HG03066 (cell line): Measurements from ENCODE around the gene INTS14.
A peak's percentile ranks its signal among the peaks of the same experiment; 100 is the strongest.
"Not testable (repeated sequence)": the region's sequence is repeated elsewhere in the genome, so short reads cannot be mapped to it uniquely, and the experiment has no call there.

Experiments used
- ATAC-seq: cut with Tn5 transposase; IDR thresholded peaks from one replicate; pipeline ENCODE4 v1.9.1; 2021; ENCODE audit warnings: low read depth; ENCODE audit not compliant: unreplicated experiment

Gene INTS14

DNA sequence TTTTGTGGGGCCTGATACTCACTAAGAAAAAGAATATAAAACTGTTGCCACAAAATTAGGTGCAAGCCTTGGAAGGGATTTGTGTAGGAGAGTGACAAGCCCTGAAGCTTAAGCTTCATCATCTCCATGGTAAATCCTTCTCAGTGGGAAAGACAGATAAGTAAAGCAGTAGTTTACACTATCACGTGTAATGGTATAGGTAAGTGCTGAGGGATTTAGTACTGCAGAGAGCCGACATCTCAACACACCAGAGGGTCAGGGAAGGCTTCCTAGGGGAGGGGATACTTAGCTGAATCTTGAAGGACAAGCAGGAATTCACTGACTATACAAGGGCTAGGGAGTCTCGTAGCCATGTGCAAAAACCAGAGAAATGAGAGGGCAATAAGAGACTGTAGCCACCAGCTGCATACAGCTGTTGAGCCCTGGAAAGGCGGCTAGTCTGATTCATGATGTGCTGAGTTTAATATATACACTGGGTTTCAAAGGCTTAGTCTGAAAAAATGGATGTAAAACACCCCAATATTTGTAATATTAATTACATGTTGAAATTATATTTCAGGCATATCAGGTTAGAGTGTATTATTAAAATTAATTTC is 21.9 kb upstream of the INTS14 start:
- ATAC-seq, result no peak

DNA sequence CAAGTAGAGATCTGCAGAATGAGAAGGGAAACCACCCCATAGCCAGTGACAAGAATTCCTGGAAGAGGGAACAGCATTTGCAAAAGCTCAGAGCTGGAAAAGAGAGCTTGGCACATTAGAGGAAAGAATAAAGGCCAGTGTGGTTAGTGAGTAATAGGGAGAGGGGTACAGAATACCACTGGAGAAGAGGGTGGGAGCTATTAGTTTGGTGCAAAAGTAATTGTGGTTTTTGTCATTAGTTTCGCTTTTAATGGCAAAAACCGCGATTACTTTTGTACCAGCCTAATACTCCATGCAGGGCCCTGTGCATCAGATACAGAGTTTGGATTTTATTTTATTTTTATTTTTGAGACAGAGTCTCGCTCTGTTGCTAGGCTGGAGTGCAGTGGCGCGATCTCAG is 20.6 kb upstream of the INTS14 start:
- no peak for ATAC-seq

DNA sequence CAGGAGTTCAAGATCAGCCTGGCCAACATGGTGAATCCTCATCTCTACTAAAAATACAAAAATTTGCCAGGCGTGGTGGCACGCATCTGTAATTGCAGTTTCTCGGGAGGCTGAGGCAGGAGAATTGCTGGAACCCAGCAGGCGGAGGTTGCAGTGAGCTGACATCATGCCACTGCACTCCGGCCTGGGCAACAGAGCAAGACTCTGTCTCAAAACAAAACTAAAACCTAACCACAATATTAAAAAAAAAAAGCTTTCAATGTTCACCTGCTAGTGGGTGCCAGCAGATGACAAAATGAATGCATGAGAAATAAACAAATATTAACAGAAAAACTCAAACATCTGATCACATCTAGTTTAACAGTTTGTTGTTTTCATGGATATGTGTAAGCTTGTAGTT is 19.8 kb upstream of the INTS14 start:
- peak; percentile 67 for ATAC-seq

DNA sequence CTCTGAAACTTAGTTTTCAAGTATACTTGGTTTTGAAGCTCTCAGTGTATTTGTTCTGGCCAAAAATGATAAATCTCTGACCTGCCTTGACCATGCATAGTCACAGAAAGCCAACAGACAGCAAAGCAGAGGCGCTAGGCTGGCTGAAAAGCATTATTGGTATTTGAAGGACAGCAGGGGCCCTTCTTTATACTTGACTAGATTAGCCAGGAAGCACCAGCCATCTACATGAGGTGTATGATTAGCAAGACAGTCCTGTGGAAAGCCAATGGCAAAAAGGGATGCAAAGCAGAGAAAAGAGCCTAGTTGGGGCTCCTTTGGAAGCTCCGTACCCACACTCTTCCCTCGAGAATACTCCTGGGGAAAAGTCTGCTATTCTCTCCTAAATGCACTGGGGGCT is 18.6 kb upstream of the INTS14 start:
- ATAC-seq, result no peak

DNA sequence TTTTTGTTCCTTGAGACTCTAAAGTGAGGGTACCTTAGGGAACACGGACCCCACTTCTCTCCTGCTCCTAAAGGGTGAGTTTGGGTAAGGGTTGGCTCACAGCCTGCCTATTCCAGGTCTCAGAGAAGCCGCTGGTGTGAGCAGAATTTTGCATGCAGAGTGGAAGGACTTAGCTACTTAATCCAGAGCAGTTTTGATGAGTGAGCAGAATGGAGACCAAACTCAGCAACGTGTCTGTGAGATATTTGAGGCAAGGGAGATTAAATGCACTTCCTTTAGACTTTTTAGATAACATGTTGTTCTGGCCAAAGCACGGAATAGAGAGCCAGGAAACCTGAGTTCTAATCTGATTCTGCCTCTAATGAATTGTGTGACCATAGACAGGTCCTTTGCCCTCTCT is 15.9 kb upstream of the INTS14 start:
- ATAC-seq, result no peak

DNA sequence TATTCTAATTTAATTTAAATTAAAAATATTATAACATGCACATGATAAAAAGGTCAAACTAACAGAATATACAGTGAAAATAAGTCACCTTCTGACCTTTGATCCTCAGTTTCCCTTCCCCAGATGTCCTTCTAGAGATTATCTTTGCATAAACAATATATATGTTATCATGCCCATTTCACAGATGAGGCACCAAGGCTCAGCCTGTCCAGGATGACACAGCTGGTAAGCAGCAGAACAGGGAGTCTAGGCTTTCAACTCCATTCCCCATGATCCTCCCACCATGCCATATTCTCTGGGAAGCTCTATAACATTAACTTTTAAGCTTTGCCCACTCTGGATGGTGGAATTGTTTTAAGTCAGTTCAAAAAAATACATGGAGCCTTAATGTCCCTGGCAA is 12.2 kb upstream of the INTS14 start:
- no peak for ATAC-seq

DNA sequence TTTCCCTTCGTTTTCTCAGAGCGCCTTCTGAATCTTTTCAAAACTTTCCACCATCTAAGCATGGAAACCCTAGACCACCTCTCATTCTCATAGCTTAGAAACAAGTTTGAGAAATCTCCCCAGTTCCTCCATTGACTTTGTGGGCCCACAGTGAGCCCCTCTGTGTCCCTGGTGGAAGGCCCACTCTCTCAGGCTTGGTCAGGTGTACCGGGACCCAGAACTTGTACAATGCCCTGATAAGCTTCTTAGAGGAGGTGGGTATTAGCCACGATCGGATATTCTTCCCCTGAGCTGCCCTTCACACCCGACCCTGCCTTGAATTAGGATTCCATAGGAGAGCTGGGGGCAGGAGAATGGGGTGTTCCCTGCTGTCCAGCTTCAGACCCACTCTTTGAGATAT is 10.7 kb upstream of the INTS14 start, which contains the start of gene SLC24A1:
Gene SLC24A1 (plus strand): TSS at position 301 of the 400 bp plus-strand sequence. CDS start 2,143 bp downstream, outside the sequence.
- no peak for ATAC-seq

DNA sequence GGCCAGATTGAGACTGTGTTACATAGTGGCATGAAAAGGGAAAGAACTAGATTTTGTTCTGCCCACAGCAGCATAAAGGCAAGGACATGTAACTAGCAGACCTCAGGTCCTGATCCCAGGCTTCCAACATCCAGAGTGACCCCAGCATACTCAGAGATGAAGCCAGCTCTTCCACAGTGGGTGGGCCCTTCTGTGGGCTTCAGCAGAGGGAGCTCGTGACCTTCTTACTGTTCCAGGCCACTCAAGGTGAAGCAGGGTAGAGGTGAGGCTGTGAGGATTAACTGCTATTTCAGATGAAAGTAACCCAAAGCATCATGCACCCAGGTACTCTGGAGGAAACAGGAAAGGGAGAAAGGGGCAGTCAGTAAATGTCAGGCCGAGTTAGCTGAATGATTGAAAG is 9.9 kb upstream of the INTS14 start:
- no peak for ATAC-seq

DNA sequence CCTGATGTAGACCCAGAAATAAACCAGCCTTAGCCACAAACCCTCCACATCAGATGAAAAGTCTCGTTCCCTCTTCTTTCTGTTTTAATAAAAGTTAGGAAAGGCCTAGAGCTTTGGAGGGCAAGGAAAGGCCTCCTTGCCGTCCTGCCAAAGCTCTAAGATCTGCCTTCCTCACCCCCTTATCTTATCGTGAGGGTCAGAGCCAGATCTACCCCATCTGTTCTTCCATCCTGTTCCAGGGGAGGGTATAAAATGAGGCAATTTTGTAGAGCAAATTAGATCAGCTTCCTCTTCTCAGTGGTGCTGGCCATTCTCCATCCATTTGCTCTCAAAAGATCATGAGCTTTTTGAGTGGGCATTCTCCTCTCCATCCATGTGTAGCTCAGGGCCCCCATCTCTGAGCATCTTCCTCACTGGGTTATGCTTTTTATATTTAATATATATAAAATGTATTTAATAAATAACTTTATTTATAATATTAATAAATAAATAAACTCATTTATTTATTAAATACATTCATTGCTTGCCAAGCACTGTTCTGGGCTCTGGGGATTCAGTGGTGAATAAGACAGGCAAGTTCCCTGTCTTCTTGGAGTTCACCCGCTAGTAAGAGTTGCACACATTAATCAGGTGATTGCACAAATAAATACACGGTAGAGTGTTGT is 8.8 kb upstream of the INTS14 start:
- ATAC-seq, result no peak

DNA sequence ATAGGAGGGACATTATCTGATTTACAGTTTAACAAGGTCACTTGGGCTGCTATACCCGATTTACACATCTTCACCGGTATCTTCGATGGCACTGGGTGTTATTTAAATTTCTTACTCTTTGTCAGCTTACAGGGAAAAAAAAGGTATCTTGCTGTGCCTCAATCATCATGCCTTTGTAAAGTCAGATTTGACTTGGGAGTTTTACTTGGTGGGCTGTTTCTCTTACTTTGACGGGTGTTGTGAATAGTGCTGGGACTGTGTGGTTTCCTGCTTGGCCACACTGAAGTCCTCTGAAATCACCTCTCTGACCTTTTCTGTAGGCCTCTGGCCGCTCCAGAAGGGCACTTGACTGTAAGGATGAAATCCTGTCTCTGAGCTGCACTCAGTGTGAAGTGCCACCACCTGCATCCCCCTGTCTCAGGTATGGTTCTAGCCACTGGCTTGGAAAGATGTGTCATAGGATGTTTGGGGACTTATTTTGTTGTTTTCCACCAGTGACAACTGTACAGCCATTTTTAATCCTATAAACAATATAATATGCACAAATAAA is 7.7 kb upstream of the INTS14 start:
- no peak for ATAC-seq

DNA sequence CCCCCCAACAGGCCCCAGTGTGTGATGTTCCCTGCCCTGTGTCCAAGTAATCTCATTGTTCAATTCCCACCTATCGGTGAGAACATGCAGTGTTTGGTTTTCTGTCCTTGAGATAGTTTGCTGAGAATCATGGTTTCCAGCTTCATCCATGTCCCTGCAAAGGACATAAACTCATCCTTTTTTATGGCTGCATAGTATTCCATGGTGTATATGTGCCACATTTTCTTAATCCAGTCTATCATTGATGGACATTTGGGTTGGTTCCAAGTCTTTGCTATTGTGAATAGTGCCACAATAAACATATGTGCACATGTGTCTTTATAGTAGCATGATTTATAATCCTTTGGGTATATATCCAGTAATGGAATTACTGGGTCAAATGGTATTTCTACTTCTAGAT is 5.0 kb upstream of the INTS14 start:
- not testable (repeated sequence) for ATAC-seq

DNA sequence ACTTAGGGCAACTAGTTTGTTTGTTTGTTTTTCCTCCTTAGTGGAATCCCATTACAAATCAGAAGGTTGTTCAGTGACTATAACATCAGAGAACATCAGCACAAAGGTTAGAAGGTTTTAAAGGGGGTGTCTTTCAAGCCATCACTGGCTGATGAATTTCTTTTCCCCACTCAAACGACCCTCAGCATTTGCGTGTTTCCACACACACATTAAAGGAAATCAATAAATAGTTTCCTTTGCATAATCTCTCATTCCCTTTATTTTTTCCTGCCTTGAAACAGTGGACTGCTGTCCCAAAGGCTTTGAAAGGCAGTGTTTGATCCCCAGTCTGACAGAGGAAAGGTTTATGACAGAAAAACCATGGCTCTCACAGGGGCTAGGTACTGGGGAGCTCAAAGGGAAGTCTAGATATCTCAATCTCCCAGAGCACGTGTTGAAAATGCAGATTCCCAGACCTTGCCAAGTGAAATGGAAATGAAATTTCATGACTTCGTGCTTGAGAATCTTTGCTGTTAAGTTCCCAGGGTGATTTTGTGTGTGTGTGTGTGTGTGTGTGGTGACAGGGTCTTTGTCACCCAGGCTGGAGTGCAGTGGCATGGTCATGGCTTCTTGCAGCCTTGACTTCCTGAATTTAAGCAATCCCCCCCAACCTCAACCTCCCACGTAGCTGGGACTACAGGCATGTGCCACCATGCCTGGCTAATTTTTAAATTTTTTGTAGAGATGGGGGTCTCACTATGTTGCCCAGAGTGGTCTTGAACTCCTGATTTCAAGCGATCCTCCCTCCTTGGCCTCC is 2.2 kb upstream of the INTS14 start:
- ATAC-seq, result no peak

DNA sequence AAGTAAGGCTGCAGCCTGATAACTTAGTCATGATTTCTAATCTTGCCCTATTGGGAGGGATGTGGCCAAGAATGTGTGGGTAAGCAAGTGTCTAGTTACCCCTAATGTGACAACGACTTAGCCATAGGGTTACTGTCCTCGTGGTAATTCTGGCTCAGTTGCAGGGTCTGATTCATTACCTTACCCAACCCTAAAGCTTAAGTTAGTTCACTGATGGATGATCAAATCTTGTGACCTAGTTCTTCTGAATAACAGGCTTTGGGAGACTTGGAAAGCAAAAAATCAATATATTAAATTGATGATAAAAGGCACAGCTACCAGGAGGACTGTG is 1.6 kb upstream of the INTS14 start:
- ATAC-seq, result no peak

DNA sequence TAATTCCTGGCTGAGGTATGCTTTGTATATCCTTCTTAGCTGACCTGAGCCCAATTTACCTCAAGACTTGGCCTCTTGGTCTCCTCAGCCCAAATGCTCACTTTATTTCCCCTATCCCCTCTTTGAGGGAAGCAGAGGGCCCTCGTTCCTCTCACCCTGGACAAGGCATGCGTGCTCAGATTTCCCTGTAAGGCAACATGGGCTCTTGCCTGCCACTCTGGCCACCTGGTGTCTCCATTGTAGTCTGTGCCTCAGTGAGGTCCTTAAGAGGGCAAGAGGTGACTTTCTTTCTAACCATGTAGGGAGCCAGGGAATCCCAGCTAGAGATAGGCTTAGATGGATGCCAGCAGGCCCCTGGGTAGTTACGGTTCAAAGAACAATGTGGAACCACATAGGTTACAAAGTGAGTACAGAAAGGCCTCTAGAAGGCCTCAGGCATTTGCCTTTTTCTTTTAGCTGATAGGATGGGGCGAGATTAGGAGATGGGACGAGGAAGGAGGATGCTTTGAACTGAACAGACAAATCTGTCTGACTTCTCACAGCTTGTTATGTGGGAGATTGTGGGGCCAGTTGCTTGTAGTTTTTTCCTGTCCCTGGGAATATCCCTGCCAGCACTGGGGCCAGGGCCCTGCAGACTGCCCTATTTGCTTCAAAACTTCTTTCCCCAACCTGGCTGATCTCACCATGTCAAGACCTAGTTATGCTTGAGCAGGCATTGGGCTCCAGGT is 1.1 kb upstream of the INTS14 start:
- ATAC-seq, result no peak

DNA sequence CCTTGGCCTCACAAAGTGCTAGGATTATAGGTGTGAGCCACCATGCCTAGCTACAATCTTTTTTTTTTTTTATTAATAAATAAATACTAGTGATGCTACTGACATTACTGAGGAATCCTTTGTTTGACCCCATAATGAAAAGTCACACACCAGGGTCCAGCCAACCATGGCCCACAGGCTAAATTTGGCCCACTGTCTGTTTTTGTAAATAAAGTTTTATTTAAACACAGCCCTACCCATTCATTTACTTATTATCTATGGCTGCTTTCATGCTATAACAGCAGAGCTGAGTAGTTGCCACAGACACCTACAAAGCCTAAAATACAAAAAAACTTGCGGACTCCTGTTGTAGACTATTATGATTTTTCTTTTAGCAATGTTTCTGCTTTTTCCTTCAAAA is 7.4 kb downstream of the INTS14 start:
- ATAC-seq, result no peak

DNA sequence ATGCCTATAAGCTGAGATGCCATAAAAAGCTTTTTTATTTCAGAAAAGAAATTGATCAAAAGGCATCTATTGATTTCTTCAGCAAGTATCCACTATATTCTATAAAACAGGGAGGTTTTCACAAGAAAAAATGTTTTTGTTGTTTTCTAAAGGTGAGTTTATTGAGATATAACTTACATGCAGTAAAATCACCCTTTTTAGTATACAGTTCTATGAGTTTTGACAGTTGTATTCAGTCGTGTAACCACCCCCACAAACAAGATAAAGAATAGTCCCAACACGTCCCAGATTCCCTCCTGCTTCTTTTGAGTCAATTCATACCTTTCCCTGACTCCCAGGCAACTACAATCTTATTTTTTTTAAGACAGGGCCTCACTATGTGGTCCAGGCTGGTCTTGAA is 7.8 kb downstream of the INTS14 start:
- ATAC-seq, result no peak

DNA sequence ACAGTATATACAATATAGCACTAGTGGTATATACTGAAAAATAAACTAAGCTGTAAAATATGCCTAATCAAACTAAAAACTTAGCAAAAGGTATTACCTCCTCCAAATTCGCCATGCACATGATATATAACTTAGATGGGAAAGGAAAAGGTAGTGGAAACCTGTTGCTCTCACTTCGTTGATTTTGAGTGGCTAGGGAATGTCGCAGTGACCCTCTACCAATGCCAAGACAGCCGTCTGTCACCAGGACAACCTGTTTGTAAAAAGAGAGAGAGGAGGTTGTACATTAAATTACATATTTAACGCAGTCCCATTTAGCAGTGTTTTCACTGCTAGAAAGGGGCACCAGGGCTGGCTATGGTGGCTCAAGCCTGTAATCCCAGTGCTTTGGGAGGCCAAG is 11.3 kb downstream of the INTS14 start:
- no peak for ATAC-seq

DNA sequence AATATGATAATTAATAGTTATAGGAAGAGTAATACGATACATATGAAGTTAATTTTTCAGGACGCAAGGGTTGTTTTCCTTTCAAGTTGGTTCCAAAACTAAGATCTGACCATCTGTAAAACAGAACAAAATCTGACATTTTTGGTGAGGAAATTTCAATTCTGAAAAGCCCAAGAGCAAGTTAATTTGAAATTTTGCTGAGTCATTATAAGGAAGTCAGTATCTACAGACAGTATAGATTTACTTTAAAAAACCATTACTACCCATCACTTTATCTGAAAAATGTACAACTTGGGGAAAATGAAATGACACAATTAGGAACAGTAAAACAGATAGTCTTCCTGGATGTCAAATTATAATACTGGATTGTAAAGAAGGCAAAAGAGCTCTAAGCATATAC is 12.5 kb downstream of the INTS14 start:
- no peak for ATAC-seq

DNA sequence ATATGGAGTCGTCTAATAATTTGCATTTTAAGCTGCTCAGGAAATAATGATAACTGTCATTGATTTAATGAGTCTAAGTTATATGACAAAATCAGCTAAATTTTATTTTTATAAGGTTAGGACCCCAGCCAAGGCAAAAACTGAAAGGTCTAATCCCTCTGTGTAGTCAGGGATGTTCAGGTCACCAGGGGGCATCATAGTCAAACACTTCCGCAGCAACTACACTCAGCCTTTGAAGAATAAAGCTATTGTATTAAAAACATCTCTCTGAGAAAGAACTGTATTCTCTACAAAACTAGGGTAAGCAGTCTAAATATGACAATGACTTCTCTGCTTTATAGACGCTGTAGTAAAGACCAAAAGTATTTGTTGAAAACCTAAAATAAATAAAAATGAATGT is 15.0 kb downstream of the INTS14 start:
- ATAC-seq, result no peak

DNA sequence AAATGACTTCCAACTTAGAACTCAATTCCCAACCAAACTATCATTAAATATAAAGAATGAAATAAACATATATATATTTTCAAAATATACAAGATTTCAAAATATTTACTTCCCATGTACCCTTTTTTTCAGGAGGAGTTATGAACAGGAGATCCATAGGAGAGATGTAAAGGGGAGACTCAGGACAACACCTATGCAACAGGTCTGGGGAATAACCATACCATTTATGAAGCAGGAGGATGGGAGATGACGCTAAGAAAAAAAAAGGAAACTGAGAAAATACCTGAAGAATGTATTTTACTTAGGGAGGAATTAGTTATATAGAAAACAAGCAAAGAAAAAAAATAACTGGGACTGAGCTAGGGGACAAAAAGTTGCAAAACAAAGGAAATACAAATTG is 23.8 kb downstream of the INTS14 start:
- no peak for ATAC-seq

DNA sequence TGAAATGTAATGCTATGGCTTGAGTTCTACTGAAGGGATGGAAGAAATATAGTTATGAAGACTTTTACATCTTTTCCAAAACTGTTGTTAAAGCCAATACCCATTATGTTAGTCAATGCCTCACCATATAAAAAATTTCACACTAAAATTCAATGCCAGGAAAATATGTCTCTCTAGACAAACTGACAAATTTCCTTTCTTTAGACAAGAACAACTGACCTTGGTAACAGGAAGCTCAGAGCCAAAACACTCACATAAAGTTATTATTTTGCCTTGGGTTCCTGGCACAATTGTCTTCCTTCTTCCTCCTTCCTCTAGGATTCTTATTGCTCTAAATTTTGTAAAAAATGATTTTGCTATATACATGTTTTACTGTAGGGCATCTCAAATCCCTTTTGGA is 26.7 kb downstream of the INTS14 start:
- no peak for ATAC-seq
